Uterus (tissue), 4 donors: ENCODE measurements around the gene L1CAM. TPM values are rescaled to one million over a fixed set of nuclear protein-coding genes. Genes with fewer than 3 reads are reported as not detected.

ENCODE experiments used
- DNase-seq, 2 donors: peaks; one replicate each; pipeline ENCODE4 v3.0.0-alpha.2; 2019 to 2020
- H3K27ac ChIP-seq, 2 donors: fragments of 200-600 bp; sonication (generic); 1 replicate in 1 of 2; 2 replicates in 1 of 2; pipeline ENCODE4 v1.5.1; 2016 to 2018
- H3K27me3 ChIP-seq, 2 donors: fragments of 200-600 bp; sonication (generic); one replicate each; pipeline ENCODE4 v1.5.1; 2018 to 2019; ENCODE audit warnings: control low read depth in 1 of 2
- H3K36me3 ChIP-seq, 2 donors: fragments of 200-600 bp; sonication (generic); one replicate each; pipeline ENCODE4 v1.5.1; 2019; ENCODE audit warnings: control low read depth in 1 of 2
- H3K4me1 ChIP-seq, 2 donors: fragments of 200-600 bp; sonication (generic); one replicate each; pipeline ENCODE4 v1.5.1; 2018 to 2019; ENCODE audit warnings: control low read depth in 1 of 2
- H3K4me3 ChIP-seq, 2 donors: fragments of 200-600 bp; sonication (generic); 1 replicate in 1 of 2; 2 replicates in 1 of 2; pipeline ENCODE4 v1.5.1; 2018 to 2019; ENCODE audit warnings: mild to moderate bottlenecking in 1 of 2
- H3K9me3 ChIP-seq, 2 donors: fragments of 200-600 bp; sonication (generic); one replicate each; pipeline ENCODE4 v1.5.1; 2019; ENCODE audit warnings: control low read depth in 1 of 2
- CTCF ChIP-seq, 4 experiments: fragments of 200-600 bp in 2 of 4; fragments of 450-650 bp in 2 of 4; sonication (generic) in 2 of 4; IDR thresholded peaks; one replicate each; pipeline ENCODE4 v1.5.1; 2016 to 2019; ENCODE audit warnings: antibody characterized with exemption in 4 of 4, mild to moderate bottlenecking in 2 of 4, moderate library complexity in 1 of 4
- POLR2A ChIP-seq, 2 donors: fragments of 450-650 bp; IDR thresholded peaks; one replicate each; pipeline ENCODE4 v1.6.1; 2016; ENCODE audit warnings: antibody characterized with exemption in 2 of 2, mild to moderate bottlenecking in 1 of 2, moderate library complexity in 1 of 2
- intact Hi-C: fragments of 100-400 bp; cut with DNase I; formaldehyde crosslinking; loops from one replicate; pipeline ENCODE4 v1.15.1; 2023; ENCODE audit warnings: low total_unique reads
- total RNA-seq, 4 donors: library from RNA; depleted of rRNA in 3 of 4; stranded (reverse); fragments of >200 nt in 3 of 4; gene quantifications; one replicate each; pipeline versions ENCODE4 v1.1.0 to v1.2.4, GENCODE V29; 2014 to 2023
- donor health status: DM: yes; HTN: yes; CAD: no.

L1CAM gene
- total RNA-seq, 4 donors from 2014 or later, result 0.26 to 5.1 (median 2.8) TPM; not detected in 1

GRCh38 chrX:153857348-153857903 lies 28.5 kb downstream of the L1CAM start:
- no peak for DNase-seq
- Histone ChIP-seq H3K36me3 (no peaks in the 10 kb centered on the region), H3K27ac (no peak overlapping the region), H3K4me1 (no peaks in the 10 kb centered on the region), H3K4me3 (no peak overlapping the region), H3K27me3 (peaks cover 0 to 4% of the 10 kb centered on the region in 2 donors), H3K9me3 (no peaks in the 10 kb centered on the region)
- no peak for TF ChIP-seq CTCF (IDR thresholded peaks at IDR 0.05)
- TF ChIP-seq POLR2A (IDR thresholded peaks at IDR 0.05), result no peak
- intact Hi-C loops, result no loop called here

GRCh38 chrX:153854702-153855101 lies 31.3 kb downstream of the L1CAM start:
- no peak for DNase-seq
- intact Hi-C loops, result no loop called here
- TF ChIP-seq CTCF (IDR thresholded peaks at IDR 0.05) (no peak), POLR2A (IDR thresholded peaks at IDR 0.05) (no peak)
- no peak overlapping the region for H3K27ac ChIP-seq
- no peak overlapping the region for H3K4me3 ChIP-seq
- no peaks in the 10 kb centered on the region for H3K9me3 ChIP-seq
- H3K36me3 ChIP-seq, result no peaks in the 10 kb centered on the region
- no peaks in the 10 kb centered on the region for H3K4me1 ChIP-seq
- peaks cover 0 to 4% of the 10 kb centered on the region in 2 donors for H3K27me3 ChIP-seq

GRCh38 chrX:153853902-153854267 lies 32.1 kb downstream of the L1CAM start:
- Histone ChIP-seq H3K4me3 (no peak overlapping the region), H3K4me1 (no peaks in the 10 kb centered on the region), H3K36me3 (no peaks in the 10 kb centered on the region), H3K27ac (no peak overlapping the region), H3K9me3 (no peaks in the 10 kb centered on the region), H3K27me3 (peaks cover 0 to 4% of the 10 kb centered on the region in 2 donors)
- no peak for TF ChIP-seq POLR2A (IDR thresholded peaks at IDR 0.05)
- TF ChIP-seq CTCF (IDR thresholded peaks at IDR 0.05), result no peak
- DNase-seq, result no peak
- intact Hi-C loops, result no loop called here

- intact Hi-C loops, result no loop called here
- Histone ChIP-seq H3K36me3 (no peaks in the 10 kb centered on the region), H3K27me3 (peaks cover 0 to 4% of the 10 kb centered on the region in 2 donors)
These were observed 32.6 kb downstream of the L1CAM start for GRCh38 chrX:153853180-153853901.

More at GRCh38 chrX:153853180-153853901, 32.6 kb downstream of the L1CAM start:
- Histone ChIP-seq H3K4me3 (no peak overlapping the region), H3K27ac (no peak overlapping the region), H3K4me1 (no peaks in the 10 kb centered on the region), H3K9me3 (no peaks in the 10 kb centered on the region)
- DNase-seq, result no peak
- TF ChIP-seq CTCF (IDR thresholded peaks at IDR 0.05) (no peak), POLR2A (IDR thresholded peaks at IDR 0.05) (no peak)
